Fibroblast of villous mesenchyme (primary cell): ENCODE measurements around the gene GPR89A. TPM values are rescaled to one million over a fixed set of nuclear protein-coding genes. Genes with fewer than 3 reads are reported as not detected.
A peak's percentile ranks its signal among the peaks of the same experiment; 100 is the strongest.
"Not testable (repeated sequence)": the region's sequence is repeated elsewhere in the genome, so short reads cannot be mapped to it uniquely, and the experiment has no call there.

Source experiments
- DNase-seq: peaks from one replicate; pipeline ENCODE4 v3.0.0-alpha.2; 2010; ENCODE audit warnings: low read depth
- H3K4me3 ChIP-seq: 2 replicates; pipeline ENCODE4 v1.5.1; 2011; ENCODE audit warnings: low read depth, mild to moderate bottlenecking, low read length
- CTCF ChIP-seq: IDR thresholded peaks from 2 replicates; pipeline ENCODE4 v1.5.1; 2012; ENCODE audit warnings: low read depth, mild to moderate bottlenecking, low read length; ENCODE audit not compliant: insufficient read depth
- total RNA-seq: library from RNA; depleted of rRNA; stranded (reverse); fragments of >200 nt; gene quantifications from 2 replicates; pipeline ENCODE4 v1.2.3, GENCODE V29; 2012

GPR89A gene
- 29.0 and 38.4 TPM in 2 replicates for total RNA-seq

- H3K4me3 ChIP-seq = peak within 1 kb of the TSS; percentile 75
- peak; percentile 91 for DNase-seq
Observed at GRCh38 chr1:145607833-145608733, at the start of gene GPR89A. TSS of gene GPR89A (plus strand) at chr1:145607988. CDS start at chr1:145608134, 146 bp downstream.

GRCh38 chr1:145586820-145587219 is 21.0 kb upstream of the GPR89A start:
- DNase-seq, H3K4me3 ChIP-seq: not testable (repeated sequence)

DNA sequence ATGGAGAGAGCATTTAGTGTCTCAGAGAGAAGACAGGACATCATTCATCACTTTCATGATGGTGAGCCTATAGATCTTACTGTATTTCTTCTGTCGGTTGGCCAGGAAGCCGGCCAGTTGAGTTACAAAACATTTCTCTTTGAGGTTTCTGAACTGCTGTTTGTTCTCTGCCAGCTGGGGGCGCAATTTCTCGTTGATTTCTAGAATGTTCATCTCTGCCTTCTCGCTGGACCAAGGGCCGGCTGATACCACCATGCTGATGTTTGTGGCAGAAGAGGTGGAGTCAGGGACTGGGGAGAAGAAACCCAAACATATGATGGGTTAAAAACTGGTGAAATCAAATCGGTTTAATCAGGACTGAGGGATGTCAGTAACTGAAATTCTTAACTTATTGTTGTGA is 17.0 kb upstream of the GPR89A start:
- DNase-seq, H3K4me3 ChIP-seq: not testable (repeated sequence)

DNA sequence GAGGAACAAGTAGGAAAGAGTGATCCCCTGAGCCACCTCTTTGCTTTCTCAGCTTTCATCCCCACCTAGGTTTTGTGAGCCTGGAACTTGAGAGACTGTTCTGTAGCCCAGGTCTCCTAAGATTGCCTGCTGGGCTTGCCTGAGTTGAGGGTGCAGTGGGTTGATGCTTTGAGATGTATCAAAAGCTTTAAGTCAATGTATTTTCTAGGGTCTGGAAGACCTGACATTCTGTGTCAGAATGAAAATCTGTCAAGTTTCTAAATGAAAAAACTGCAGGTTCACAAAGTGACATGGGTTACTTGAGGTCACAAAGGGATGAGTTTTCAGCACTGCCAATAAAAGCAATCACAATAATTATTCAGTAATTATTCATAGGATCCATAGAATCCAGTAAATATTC is 15.4 kb upstream of the GPR89A start:
- not testable (repeated sequence) for DNase-seq, H3K4me3 ChIP-seq

- not testable (repeated sequence) for H3K4me3 ChIP-seq
- DNase-seq = peak; percentile 49
Observed at GRCh38 chr1:145595421-145595820, 12.4 kb upstream of the GPR89A start.

DNA sequence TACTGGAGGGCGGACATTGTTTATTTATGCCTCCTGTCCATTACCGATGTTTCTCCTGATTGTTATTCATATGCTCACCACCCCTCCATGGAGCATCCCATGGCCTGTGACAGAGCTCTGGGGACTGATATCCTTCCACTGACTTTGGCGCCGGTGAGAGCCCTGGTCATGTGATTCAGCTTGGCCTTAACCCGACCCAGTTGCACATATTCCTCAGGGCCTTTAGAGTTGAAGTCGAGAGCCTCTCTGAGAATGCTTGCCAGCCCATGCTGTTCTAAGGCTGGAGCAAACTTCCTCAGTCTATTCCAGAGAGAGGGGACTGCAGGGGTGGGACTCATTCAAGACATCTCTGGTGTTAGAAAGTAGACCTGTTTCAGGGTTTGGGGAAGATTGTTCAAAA is 11.6 kb upstream of the GPR89A start:
- DNase-seq, H3K4me3 ChIP-seq: not testable (repeated sequence)

GRCh38 chr1:145599426-145599825 is 8.4 kb upstream of the GPR89A start:
- not testable (repeated sequence) for DNase-seq, H3K4me3 ChIP-seq

DNA sequence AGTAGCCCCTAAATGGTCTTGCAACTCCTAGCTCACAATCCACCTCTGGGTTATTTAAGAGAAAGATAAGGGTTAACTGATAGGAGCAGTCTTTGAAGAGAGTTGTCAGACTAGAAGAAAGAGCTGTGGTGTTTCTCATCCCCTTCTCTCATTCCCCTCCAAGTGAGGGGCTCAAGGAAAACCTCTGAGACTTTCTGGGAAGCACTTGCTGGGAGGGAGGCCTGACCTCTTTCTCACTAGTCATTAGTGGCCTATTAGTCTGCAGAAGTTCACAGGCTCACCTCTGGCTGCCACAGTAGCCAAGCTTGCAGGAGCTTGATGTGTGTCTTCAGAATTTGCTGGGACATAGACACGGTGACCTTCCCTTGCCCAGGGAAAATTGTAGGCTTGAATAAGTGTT is 6.2 kb upstream of the GPR89A start:
- no peak overlapping the region for H3K4me3 ChIP-seq
- no peak for TF ChIP-seq CTCF
- DNase-seq = no peak

- not testable (repeated sequence) for DNase-seq, H3K4me3 ChIP-seq
Observed at GRCh38 chr1:145606840-145607239, 948 bp upstream of the GPR89A start.

- H3K4me3 ChIP-seq, DNase-seq: not testable (repeated sequence)
Observed at GRCh38 chr1:145607289-145607688, 499 bp upstream of the GPR89A start.

DNA sequence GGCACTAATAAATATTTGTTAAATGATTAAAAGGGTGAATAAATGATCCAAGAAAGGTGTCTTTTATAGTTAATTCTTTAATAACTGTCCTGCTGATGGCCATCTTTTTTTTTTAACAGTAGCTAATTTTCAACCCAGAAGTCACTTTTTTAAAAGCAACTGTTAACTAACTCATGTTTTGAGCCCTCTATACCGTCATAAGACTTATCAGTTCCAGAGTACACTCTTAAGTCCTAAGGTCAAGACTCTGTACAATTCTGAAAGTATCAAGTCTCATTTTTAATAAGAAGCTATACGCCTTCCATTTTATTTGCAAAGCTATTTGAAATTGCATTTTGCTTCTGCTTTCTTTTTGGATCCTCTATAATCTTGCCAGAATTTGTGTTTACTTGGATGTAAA is 3.0 kb downstream of the GPR89A start:
- DNase-seq, H3K4me3 ChIP-seq: not testable (repeated sequence)

GRCh38 chr1:145620073-145620472 is 12.3 kb downstream of the GPR89A start:
- DNase-seq = peak; percentile 11
- H3K4me3 ChIP-seq = not testable (repeated sequence)

GRCh38 chr1:145622177-145622576 is 14.4 kb downstream of the GPR89A start:
- not testable (repeated sequence) for DNase-seq, H3K4me3 ChIP-seq

DNA sequence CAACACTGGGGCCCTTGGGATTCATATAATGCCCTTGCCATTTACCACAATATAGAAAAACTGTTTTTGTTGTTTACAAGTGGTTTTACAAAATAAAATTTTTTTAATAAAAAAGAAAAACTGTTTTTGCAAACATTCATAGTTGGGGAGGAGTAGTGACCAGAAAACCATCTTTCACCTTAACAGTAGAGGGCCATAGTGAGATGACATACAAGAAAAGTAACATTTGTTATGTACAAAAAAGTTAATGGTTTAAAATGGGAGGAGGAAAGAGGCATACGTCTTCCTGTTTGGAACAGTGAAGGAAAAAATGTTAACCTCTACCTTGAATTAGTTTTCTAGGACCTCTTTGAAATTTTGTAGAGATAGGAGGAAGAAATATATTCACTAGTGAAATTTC is 28.4 kb downstream of the GPR89A start:
- H3K4me3 ChIP-seq, DNase-seq: not testable (repeated sequence)

GRCh38 chr1:145641886-145642285 is 34.1 kb downstream of the GPR89A start:
- not testable (repeated sequence) for DNase-seq, H3K4me3 ChIP-seq

DNA sequence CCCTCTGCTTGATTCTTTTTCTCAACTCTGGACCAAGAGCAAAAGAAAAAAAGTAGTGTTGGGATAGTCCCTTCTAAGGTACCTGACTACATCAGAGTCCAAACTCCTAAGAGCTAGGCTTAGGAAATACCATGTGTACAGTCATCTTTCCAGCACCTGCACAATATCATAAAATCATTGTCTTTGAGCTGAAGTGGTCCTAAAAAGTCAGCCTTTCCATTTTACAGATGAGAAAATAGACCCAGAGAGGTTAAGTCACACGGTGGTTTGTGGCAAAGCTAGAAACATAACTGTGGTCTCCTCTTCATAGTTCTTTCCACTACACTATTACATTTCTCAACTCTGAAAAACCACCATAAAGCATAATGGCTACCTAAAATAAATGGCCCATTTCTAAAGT is 36.2 kb downstream of the GPR89A start:
- not testable (repeated sequence) for DNase-seq, H3K4me3 ChIP-seq

DNA sequence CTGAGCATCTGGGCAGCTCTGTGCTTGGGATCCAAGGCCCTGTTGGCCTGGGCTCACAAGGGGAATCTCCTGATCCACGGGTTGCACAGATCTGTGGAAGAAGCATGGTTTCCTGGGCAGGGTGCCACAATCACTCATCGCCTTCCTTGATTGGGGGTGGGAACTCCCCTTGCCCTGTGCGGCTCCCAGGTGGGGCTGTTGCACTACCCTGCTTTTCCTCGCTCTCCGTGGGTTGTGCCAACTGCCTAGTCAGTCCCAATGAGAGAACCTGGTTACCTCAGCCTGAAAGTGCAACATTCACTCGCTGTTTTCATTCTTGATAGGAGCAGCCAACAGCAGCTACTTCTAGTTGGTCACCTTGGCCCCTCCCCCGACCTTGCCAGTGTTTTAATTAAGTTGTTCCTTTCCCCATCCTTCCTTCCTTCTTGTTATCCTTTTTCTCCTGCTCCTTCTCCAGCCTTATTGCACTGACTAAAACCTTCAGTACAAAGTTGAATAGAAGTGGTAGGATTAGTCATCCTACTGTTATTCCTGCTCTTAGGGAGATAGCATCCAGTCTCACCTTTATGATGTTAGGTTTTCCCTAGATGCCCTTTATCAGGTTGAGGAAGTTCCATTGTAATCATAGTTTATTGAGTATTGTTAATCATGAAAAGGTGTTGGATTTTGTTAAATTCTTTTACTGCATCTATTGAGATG is 48.6 kb downstream of the GPR89A start:
- not testable (repeated sequence) for DNase-seq, H3K4me3 ChIP-seq

DNA sequence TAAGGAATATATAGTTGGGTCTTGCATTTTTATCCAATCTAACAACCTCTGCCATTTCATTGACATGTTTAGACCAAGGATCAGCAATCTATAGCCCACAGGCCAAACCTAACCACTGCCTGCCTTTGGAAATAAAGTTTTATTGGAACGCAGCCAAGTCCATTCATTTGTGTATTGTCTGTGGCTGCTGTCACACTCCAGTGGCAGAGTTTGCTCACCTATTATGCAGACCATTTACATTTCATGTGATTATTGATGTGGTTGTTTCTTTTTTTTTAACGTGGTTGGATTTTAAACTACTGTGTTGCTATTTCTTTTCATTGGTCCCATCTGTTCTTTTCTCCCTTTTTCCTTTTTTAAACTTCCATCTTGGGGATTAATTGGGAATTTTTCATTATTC is 54.7 kb downstream of the GPR89A start:
- not testable (repeated sequence) for H3K4me3 ChIP-seq, DNase-seq
